ENCODE data around the gene RPP40. TPM values are rescaled to one million over a fixed set of nuclear protein-coding genes. Genes with fewer than 3 reads are reported as not detected.

Gene RPP40
- total RNA-seq, 1 experiment from 2014 or later: 25.9 TPM

DNA sequence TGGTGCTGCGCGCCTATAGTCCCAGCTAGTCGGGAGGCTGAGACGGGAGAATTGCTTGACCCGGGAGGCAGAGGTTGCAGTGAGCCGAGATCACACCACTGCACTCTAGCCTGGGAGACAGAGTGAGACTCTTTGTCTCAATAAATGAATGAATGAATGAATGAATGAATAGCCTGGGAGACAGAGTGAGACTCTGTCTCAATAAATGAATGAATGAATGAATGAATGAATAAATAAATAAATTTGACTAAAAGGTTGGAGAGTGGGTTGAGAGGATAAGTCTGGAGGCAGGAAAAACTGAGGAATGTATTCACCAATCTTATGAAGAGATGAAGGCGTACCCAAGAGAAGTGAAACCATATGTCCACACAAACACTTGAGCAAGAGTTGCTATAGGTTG, 24.5 kb upstream of the RPP40 start:
- no TSS peak for BruUV-seq (replicated peaks)
- DNase-seq (ENCODE audit: low read depth, low spot score): no peak
- Histone ChIP-seq H3K4me1 (ENCODE audit: control insufficient read depth, insufficient read depth, low read length) (no peaks in the 10 kb centered on the region; the same call in none of the 2 replicates), H3K27me3 (ENCODE audit: control insufficient read depth, insufficient read depth, low read length) (no peaks in the 10 kb centered on the region), H3K36me3 (ENCODE audit: control insufficient read depth, insufficient read depth, low read length) (no peaks in the 10 kb centered on the region), H3K9me3 (ENCODE audit: control insufficient read depth, insufficient read depth, low read depth, low read length) (no peaks in the 10 kb centered on the region), H3K27ac (ENCODE audit: low read length) (no peak overlapping the region), H3K4me3 (ENCODE audit: low read depth in 2 of 2, low read length in 2 of 2) (no peak overlapping the region)
- ChIA-PET CTCF (no interaction called here), POLR2A (no interaction called here)
- TF ChIP-seq SIN3A (IDR thresholded peaks at IDR 0.05; ENCODE audit: borderline replicate concordance, insufficient read depth, low read depth, low read length) (no peak), TCF7L2 (IDR thresholded peaks at IDR 0.05; ENCODE audit: low read depth, low read length) (no peak)
- in situ Hi-C loops (cut with HindIII; ENCODE audit: low pct_unique_long_range_greater_than_20kb, low sequenced_read_pairs): no loop called here
- intact Hi-C loops (cut with micrococcal nuclease; ENCODE audit: unreplicated experiment): no loop called here
- no peak for ATAC-seq

GRCh38 chr6:5025911-5026819, 22.3 kb upstream of the RPP40 start:
- no TSS peak for BruUV-seq (replicated peaks)
- in situ Hi-C loops (cut with HindIII; ENCODE audit: low pct_unique_long_range_greater_than_20kb, low sequenced_read_pairs): no loop called here
- DNase-seq (ENCODE audit: low read depth, low spot score): no peak
- peak; percentile 74 for ATAC-seq
- Histone ChIP-seq H3K27me3 (ENCODE audit: control insufficient read depth, insufficient read depth, low read length) (no peaks in the 10 kb centered on the region), H3K4me1 (ENCODE audit: control insufficient read depth, insufficient read depth, low read length) (no peaks in the 10 kb centered on the region; the same call in 1 of the 2 replicates), H3K4me3 (ENCODE audit: low read depth in 2 of 2, low read length in 2 of 2) (peak overlapping the region; percentile 40 to 53), H3K9me3 (ENCODE audit: control insufficient read depth, insufficient read depth, low read depth, low read length) (no peaks in the 10 kb centered on the region), H3K36me3 (ENCODE audit: control insufficient read depth, insufficient read depth, low read length) (no peaks in the 10 kb centered on the region), H3K27ac (ENCODE audit: low read length) (peak overlapping the region; percentile 37)
- POLR2A ChIA-PET: no interaction called here
- CTCF ChIA-PET: no interaction called here
- TF ChIP-seq POLR2AphosphoS5 (IDR thresholded peaks at IDR 0.05; ENCODE audit: low read depth, low read length): no peak
- TF ChIP-seq TCF7L2 (IDR thresholded peaks at IDR 0.05; ENCODE audit: low read depth, low read length): no peak
- TF ChIP-seq SIN3A (IDR thresholded peaks at IDR 0.05; ENCODE audit: borderline replicate concordance, insufficient read depth, low read depth, low read length): no peak
- no peak for TF ChIP-seq REST (IDR thresholded peaks at IDR 0.05; ENCODE audit: insufficient read depth in 1 of 2, low read depth in 2 of 2, low read length in 1 of 2)
- no peak for TF ChIP-seq CTCF (IDR thresholded peaks at IDR 0.05)
- intact Hi-C loops (cut with micrococcal nuclease; ENCODE audit: unreplicated experiment): no loop called here

DNA sequence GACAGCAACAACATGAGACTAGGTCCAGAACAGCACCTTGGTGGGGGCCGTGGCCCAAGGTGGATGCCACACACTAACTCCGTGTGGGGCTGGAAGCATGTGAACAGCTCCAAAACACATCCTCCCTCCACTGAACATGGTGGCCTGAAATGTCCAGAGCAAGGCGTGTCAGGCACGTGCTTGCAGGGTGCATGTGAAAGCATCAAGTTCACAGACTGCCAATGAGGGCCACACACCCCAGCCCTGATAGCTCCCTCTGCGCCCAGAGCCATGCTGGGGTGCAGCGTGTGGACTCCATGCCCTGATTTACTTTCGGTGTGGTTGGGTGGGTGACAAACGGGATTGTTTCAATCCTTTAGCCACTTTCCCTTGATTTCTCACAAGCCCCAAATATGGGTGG, 20.1 kb upstream of the RPP40 start:
- POLR2A ChIA-PET: no interaction called here
- intact Hi-C loops (cut with micrococcal nuclease; ENCODE audit: unreplicated experiment) (no loop called here), in situ Hi-C loops (cut with HindIII; ENCODE audit: low pct_unique_long_range_greater_than_20kb, low sequenced_read_pairs) (no loop called here)
- DNase-seq (ENCODE audit: low read depth, low spot score): no peak
- Histone ChIP-seq H3K4me1 (ENCODE audit: control insufficient read depth, insufficient read depth, low read length) (no peaks in the 10 kb centered on the region; the same call in 1 of the 2 replicates), H3K4me3 (ENCODE audit: low read depth in 2 of 2, low read length in 2 of 2) (no peak overlapping the region), H3K9me3 (ENCODE audit: control insufficient read depth, insufficient read depth, low read depth, low read length) (no peaks in the 10 kb centered on the region), H3K27ac (ENCODE audit: low read length) (no peak overlapping the region), H3K27me3 (ENCODE audit: control insufficient read depth, insufficient read depth, low read length) (no peaks in the 10 kb centered on the region), H3K36me3 (ENCODE audit: control insufficient read depth, insufficient read depth, low read length) (no peaks in the 10 kb centered on the region)
- TF ChIP-seq POLR2AphosphoS5 (IDR thresholded peaks at IDR 0.05; ENCODE audit: low read depth, low read length): no peak
- TF ChIP-seq TCF7L2 (IDR thresholded peaks at IDR 0.05; ENCODE audit: low read depth, low read length): no peak
- TF ChIP-seq REST (IDR thresholded peaks at IDR 0.05; ENCODE audit: insufficient read depth in 1 of 2, low read depth in 2 of 2, low read length in 1 of 2): no peak
- TF ChIP-seq CTCF (IDR thresholded peaks at IDR 0.05): no peak
- TF ChIP-seq SIN3A (IDR thresholded peaks at IDR 0.05; ENCODE audit: borderline replicate concordance, insufficient read depth, low read depth, low read length): no peak
- BruUV-seq (replicated peaks): no TSS peak
- no peak for ATAC-seq
- CTCF ChIA-PET: no interaction called here

Data from Panc1 (cell line).